ENCODE measurements around the gene KLRF1.

DNA sequence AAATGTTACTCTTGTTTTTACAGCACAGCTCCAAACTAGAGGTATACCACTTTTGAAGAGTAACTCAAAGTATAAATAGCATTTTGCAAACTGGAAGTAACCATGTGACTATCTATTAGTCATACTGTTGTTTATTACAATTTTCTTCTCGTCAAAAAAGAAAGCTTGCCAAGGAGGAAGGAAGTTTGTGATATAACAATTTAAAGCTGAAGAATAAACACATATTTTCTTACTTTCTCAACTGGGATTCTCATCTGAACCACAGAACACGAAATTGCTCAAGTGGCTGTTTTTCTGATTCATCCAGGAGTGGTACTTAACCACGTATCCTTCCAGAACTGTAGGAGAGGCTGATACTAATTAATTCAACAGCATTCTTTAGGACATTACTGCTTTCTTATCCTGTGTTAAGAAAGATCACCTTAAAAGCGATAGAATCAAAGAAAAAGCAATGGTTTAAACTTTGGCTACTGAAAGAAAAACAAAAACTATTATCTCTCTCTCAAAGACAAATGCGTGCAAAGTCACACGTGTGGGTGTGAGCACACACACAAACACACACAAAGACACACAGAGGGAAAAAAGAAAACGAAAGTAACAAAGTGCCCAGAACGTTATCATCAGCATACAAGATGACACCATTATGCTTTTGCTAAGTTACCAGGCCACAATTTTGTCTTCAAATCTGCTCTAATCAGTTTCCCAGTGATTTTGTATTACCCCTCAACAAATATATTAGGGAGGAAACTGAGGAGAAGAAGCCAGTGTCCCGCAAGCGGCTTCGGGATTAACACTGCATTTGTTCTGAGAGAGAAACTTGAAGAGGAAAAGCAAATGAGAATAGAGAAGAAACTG, 42.3 kb downstream of the KLRF1 start, which contains the start of gene CLEC2B:
- TF ChIP-seq CTCF (IDR thresholded peaks at IDR 0.05; ENCODE audit: low read depth, low read length) (no peak), EZH2phosphoT487 (IDR thresholded peaks at IDR 0.05; ENCODE audit: low read depth) (no peak)
